GM21381 (cell line): ENCODE results near the gene S100Z.
"Not testable (repeated sequence)": the region's sequence is repeated elsewhere in the genome, so short reads cannot be mapped to it uniquely, and the experiment has no call there.

Experiments used
- ATAC-seq: cut with Tn5 transposase; IDR thresholded peaks from one replicate; pipeline ENCODE4 v1.9.1; 2021; ENCODE audit warnings: mild to moderate bottlenecking, moderate library complexity; ENCODE audit not compliant: unreplicated experiment

S100Z gene

GRCh38 chr5:76867827-76868693, 18.2 kb downstream of the S100Z start:
- ATAC-seq: no peak

GRCh38 chr5:76870046-76870445, 20.2 kb downstream of the S100Z start:
- ATAC-seq: no peak

- no peak for ATAC-seq
Measured at GRCh38 chr5:76874088-76874581, 24.3 kb downstream of the S100Z start.

GRCh38 chr5:76888733-76889300, 39.0 kb downstream of the S100Z start:
- no peak for ATAC-seq

GRCh38 chr5:76893294-76893693, 43.5 kb downstream of the S100Z start:
- ATAC-seq: no peak

GRCh38 chr5:76896196-76896595, 46.4 kb downstream of the S100Z start:
- no peak for ATAC-seq

- ATAC-seq: no peak
Measured at GRCh38 chr5:76901522-76901921, 51.7 kb downstream of the S100Z start.

- no peak for ATAC-seq
Measured at GRCh38 chr5:76908166-76908565, 58.4 kb downstream of the S100Z start.

- ATAC-seq: not testable (repeated sequence)
Measured at GRCh38 chr5:76910344-76910933, 60.6 kb downstream of the S100Z start.

- not testable (repeated sequence) for ATAC-seq
Measured at GRCh38 chr5:76914671-76915070, 64.9 kb downstream of the S100Z start.

- ATAC-seq: no peak
Measured at GRCh38 chr5:76918539-76918938, 68.7 kb downstream of the S100Z start.

- no peak for ATAC-seq
Measured at GRCh38 chr5:76920491-76920890, 70.7 kb downstream of the S100Z start.

- ATAC-seq: no peak
Measured at GRCh38 chr5:76926329-76927105, 76.7 kb downstream of the S100Z start.

GRCh38 chr5:76927961-76928360, 78.1 kb downstream of the S100Z start:
- no peak for ATAC-seq

GRCh38 chr5:76930083-76930482, 80.3 kb downstream of the S100Z start:
- ATAC-seq: no peak

GRCh38 chr5:76938177-76938576, 88.4 kb downstream of the S100Z start:
- no peak for ATAC-seq

GRCh38 chr5:76941000-76941399, 91.2 kb downstream of the S100Z start:
- no peak for ATAC-seq

GRCh38 chr5:76941442-76941841, 91.6 kb downstream of the S100Z start:
- no peak for ATAC-seq

- no peak for ATAC-seq
Measured at GRCh38 chr5:76942581-76942980, 92.8 kb downstream of the S100Z start.

GRCh38 chr5:76943006-76943405, 93.2 kb downstream of the S100Z start:
- ATAC-seq: no peak

- ATAC-seq: no peak
Measured at GRCh38 chr5:76944638-76945037, 94.8 kb downstream of the S100Z start.
